Measurements from ENCODE around the gene TK2. TPM values are rescaled to one million over a fixed set of nuclear protein-coding genes. Genes with fewer than 3 reads are reported as not detected.

The TK2 gene
- total and polyA plus RNA-seq, 9 of the 15 experiments (the other 6 are each of a cell fraction or from before 2014, with no cell fraction given): 1.1 to 10.2 (median 5.3) TPM

GRCh38 chr16:66524601-66525164 is 25.2 kb downstream of the TK2 start (continued):
- TF ChIP-seq E2F6 (IDR thresholded peaks at IDR 0.05; ENCODE audit: borderline replicate concordance in 1 of 2, extremely low read depth in 1 of 2, insufficient read depth in 1 of 2, insufficient read length in 1 of 2, low read depth in 1 of 2, low read length in 1 of 2, poor library complexity in 1 of 2, severe bottlenecking in 1 of 2) (no peak), CREB1 (IDR thresholded peaks at IDR 0.05) (no peak), CREB1 (CRISPR knock-in tag; IDR thresholded peaks at IDR 0.05) (no peak), ZNF695 (CRISPR knock-in tag; IDR thresholded peaks at IDR 0.05) (no peak), ZNF644 (tag; IDR thresholded peaks at IDR 0.05; ENCODE audit: low read depth) (no peak), ETV5 (CRISPR knock-in tag; IDR thresholded peaks at IDR 0.05; ENCODE audit: low read depth) (no peak; the same call in 1 of the 2 replicates), PREB (CRISPR knock-in tag; IDR thresholded peaks at IDR 0.05) (no peak), DIDO1 (tag; IDR thresholded peaks at IDR 0.05; ENCODE audit: low read depth) (no peak), SPI1 (IDR thresholded peaks at IDR 0.05; ENCODE audit: borderline replicate concordance, low read depth, low read length) (peak; percentile 100), CAMTA2 (CRISPR knock-in tag; conservative IDR thresholded peaks at IDR 0.05) (no peak), ATF3 (IDR thresholded peaks at IDR 0.05) (no peak), ATF3 (CRISPR knock-in tag; conservative IDR thresholded peaks at IDR 0.05) (no peak), BACH1 (tag; IDR thresholded peaks at IDR 0.05) (no peak), MCM5 (IDR thresholded peaks at IDR 0.05; ENCODE audit: low read depth) (no peak), NRF1 (conservative IDR thresholded peaks at IDR 0.05 in 1 of 2, IDR thresholded peaks at IDR 0.05 in 1 of 2) (no peak), SRSF3 (IDR thresholded peaks at IDR 0.05; ENCODE audit: insufficient read depth, low read length) (no peak), CCNT2 (IDR thresholded peaks at IDR 0.05; ENCODE audit: borderline replicate concordance, extremely low read depth, insufficient read length, low read depth, low read length) (peak; percentile 59), GABPB1 (CRISPR knock-in tag; IDR thresholded peaks at IDR 0.05) (peak; percentile 66), ZNF780A (CRISPR knock-in tag; IDR thresholded peaks at IDR 0.05) (no peak), ZNF197 (CRISPR knock-in tag; IDR thresholded peaks at IDR 0.05; ENCODE audit: low read depth) (no peak), ZNF217 (CRISPR knock-in tag; IDR thresholded peaks at IDR 0.05) (no peak), POLR2AphosphoS2 (IDR thresholded peaks at IDR 0.05; ENCODE audit: low read length) (no peak), MAFF (IDR thresholded peaks at IDR 0.05; ENCODE audit: low read length) (no peak), RUNX1 (IDR thresholded peaks at IDR 0.05; ENCODE audit: low read depth) (peak; percentile 71; the same call in 1 of the 2 replicates), BRD4 (IDR thresholded peaks at IDR 0.05) (no peak), SMARCA5 (IDR thresholded peaks at IDR 0.05) (no peak), ZNF41 (CRISPR knock-in tag; conservative IDR thresholded peaks at IDR 0.05) (no peak), NCOR1 (IDR thresholded peaks at IDR 0.05) (peak; percentile 50; the same call in 1 of the 2 replicates), ATF7 (IDR thresholded peaks at IDR 0.05) (peak; percentile 51), HSF4 (CRISPR knock-in tag; IDR thresholded peaks at IDR 0.05; ENCODE audit: borderline replicate concordance) (no peak)
